H1 (cell line): ENCODE results near the gene TRMT10A. TPM values are rescaled to one million over a fixed set of nuclear protein-coding genes. Genes with fewer than 3 reads are reported as not detected.
A peak's percentile ranks its signal among the peaks of the same experiment; 100 is the strongest.

ENCODE experiments used
- CTCF ChIA-PET: fragments of 300-600 bp; sonication (Branson Sonifier 250); formaldehyde crosslinking; loops from one replicate; lab custom pipeline; 2021; ENCODE audit not compliant: partially characterized antibody; lab: Charles Lee
- POLR2A ChIA-PET: fragments of 300-600 bp; sonication (Branson Sonifier 250); formaldehyde crosslinking; loops from one replicate; lab custom pipeline; 2021; ENCODE audit warnings: inconsistent platforms; ENCODE audit not compliant: partially characterized antibody; lab: Charles Lee
- DNase-seq, 2 experiments: peaks; one replicate each; pipeline versions ENCODE4 v3.0.0 to v3.0.0-alpha.2; 2010 to 2022; ENCODE audit warnings: low spot score in 2 of 2, low read depth in 1 of 2, mixed read lengths in 1 of 2
- FAIRE-seq: peaks from 2 replicates; lab custom pipeline; 2011; peaks lifted over from hg19 to GRCh38; lab: Jason Lieb, UNC
- H2AFZ ChIP-seq: 2 replicates; pipeline ENCODE4 v1.8.1; 2012; ENCODE audit warnings: low read length, inconsistent platforms
- H2AK5ac ChIP-seq: 2 replicates; pipeline ENCODE4 v1.6.1; 2013; ENCODE audit warnings: low read depth, low read length
- H2BK120ac ChIP-seq: replicated peaks from 2 replicates; pipeline ENCODE3; 2013; ENCODE audit warnings: low read depth, low read length, inconsistent platforms
- H2BK12ac ChIP-seq: 2 replicates; pipeline ENCODE4 v1.6.1; 2013; ENCODE audit warnings: low read depth, low read length
- H2BK15ac ChIP-seq: 2 replicates; pipeline ENCODE4 v1.6.1; 2013; ENCODE audit warnings: low read length
- H2BK20ac ChIP-seq: 2 replicates; pipeline ENCODE4 v1.6.1; 2013; ENCODE audit warnings: low read length
- H2BK5ac ChIP-seq: 2 replicates; pipeline ENCODE4 v1.6.1; 2013; ENCODE audit warnings: low read depth, low read length
- H3K14ac ChIP-seq: 2 replicates; pipeline ENCODE4 v1.6.1; 2013; ENCODE audit warnings: inconsistent platforms; ENCODE audit not compliant: insufficient read length
- H3K18ac ChIP-seq: 2 replicates; pipeline ENCODE4 v1.6.1; 2013; ENCODE audit warnings: low read length; ENCODE audit errors: extremely low read depth
- H3K23ac ChIP-seq: 2 replicates; pipeline ENCODE4 v1.6.1; 2013; ENCODE audit warnings: inconsistent platforms; ENCODE audit not compliant: insufficient read length
- H3K23me2 ChIP-seq: 2 replicates; pipeline ENCODE4 v1.6.1; 2013; ENCODE audit warnings: low read depth, low read length
- H3K27ac ChIP-seq: 2 replicates; pipeline ENCODE4 v1.6.1; 2011; ENCODE audit warnings: low read depth, low read length, inconsistent platforms
- H3K27me3 ChIP-seq, 4 experiments: replicated peaks in 1 of 4; 1 replicate in 1 of 4; 2 replicates in 3 of 4; pipeline versions ENCODE4 v1.6.1 to v1.8.1; 2011 to 2013; ENCODE audit warnings: low read length in 3 of 4, mild to moderate bottlenecking in 3 of 4, inconsistent platforms in 2 of 4, mixed read lengths in 2 of 4, moderate library complexity in 1 of 4; ENCODE audit not compliant: control insufficient read depth in 3 of 4, insufficient read depth in 3 of 4; ENCODE audit errors: extremely low read depth in 1 of 4
- H3K36me3 ChIP-seq, 4 experiments: 2 replicates each; pipeline versions ENCODE4 v1.6.1 to v1.8.1; 2011 to 2013; ENCODE audit warnings: mild to moderate bottlenecking in 4 of 4, low read length in 3 of 4, moderate library complexity in 2 of 4, control low read depth in 1 of 4, inconsistent platforms in 1 of 4; ENCODE audit not compliant: insufficient read depth in 4 of 4, control insufficient read depth in 2 of 4
- H3K4ac ChIP-seq: replicated peaks from 2 replicates; pipeline ENCODE3; 2013; ENCODE audit warnings: low read length, low read depth, mixed read lengths, inconsistent platforms; ENCODE audit not compliant: insufficient read length
- H3K4me1 ChIP-seq, 4 experiments: replicated peaks in 1 of 4; 1 replicate in 1 of 4; 2 replicates in 3 of 4; pipeline versions ENCODE4 v1.6.1 to v1.8.1; 2011 to 2013; ENCODE audit warnings: low read length in 3 of 4, inconsistent platforms in 2 of 4, mixed read lengths in 1 of 4; ENCODE audit not compliant: insufficient read depth in 4 of 4, control insufficient read depth in 3 of 4
- H3K4me2 ChIP-seq, 2 experiments: 2 replicates each; pipeline versions ENCODE4 v1.6.1 to v1.8.1; 2011 to 2013; ENCODE audit warnings: low read depth in 2 of 2, low read length in 2 of 2, control low read depth in 1 of 2, inconsistent platforms in 1 of 2, mild to moderate bottlenecking in 1 of 2; ENCODE audit not compliant: insufficient read depth in 1 of 2
- H3K4me3 ChIP-seq, 4 experiments: fragments of 200-600, 300-600 bp in 1 of 4; sonication (generic), shearing (Covaris generic), sonication (Bioruptor Twin) in 1 of 4; 2 replicates each; pipeline versions ENCODE4 v1.5.1 to v1.8.1; 2011 to 2016; ENCODE audit warnings: low read length in 4 of 4, low read depth in 3 of 4, control low read depth in 2 of 4, inconsistent platforms in 2 of 4, mild to moderate bottlenecking in 2 of 4, mixed read lengths in 1 of 4, moderate library complexity in 1 of 4; ENCODE audit not compliant: insufficient read depth in 2 of 4; ENCODE audit errors: extremely low read depth in 1 of 4
- H3K56ac ChIP-seq: replicated peaks from 2 replicates; pipeline ENCODE3; 2013; ENCODE audit warnings: low read depth, mild to moderate bottlenecking, mixed read lengths, low read length, inconsistent platforms; ENCODE audit not compliant: insufficient read length
- H3K79me1 ChIP-seq: 2 replicates; pipeline ENCODE4 v1.6.1; 2013; ENCODE audit warnings: low read depth, low read length, control low read depth
- H3K79me2 ChIP-seq, 2 experiments: 2 replicates each; pipeline versions ENCODE4 v1.6.1 to v1.8.1; 2012 to 2013; ENCODE audit warnings: low read length in 2 of 2, mild to moderate bottlenecking in 2 of 2, inconsistent platforms in 1 of 2; ENCODE audit not compliant: insufficient read depth in 2 of 2, control insufficient read depth in 1 of 2
- H3K9ac ChIP-seq, 4 experiments: replicated peaks in 1 of 4; 1 replicate in 1 of 4; 2 replicates in 3 of 4; pipeline versions ENCODE4 v1.6.1 to v1.8.1; 2011 to 2013; ENCODE audit warnings: low read depth in 3 of 4, low read length in 3 of 4, control low read depth in 2 of 4, mild to moderate bottlenecking in 2 of 4, moderate library complexity in 2 of 4, inconsistent platforms in 1 of 4; ENCODE audit errors: extremely low read depth in 1 of 4
- H3K9me3 ChIP-seq, 2 experiments: 2 replicates each; pipeline versions ENCODE4 v1.6.1 to v1.8.1; 2012 to 2013; ENCODE audit warnings: mild to moderate bottlenecking in 2 of 2, moderate library complexity in 2 of 2, control low read depth in 1 of 2, inconsistent platforms in 1 of 2, low read depth in 1 of 2, low read length in 1 of 2, mixed read lengths in 1 of 2; ENCODE audit not compliant: insufficient read depth in 2 of 2
- H4K20me1 ChIP-seq, 2 experiments: replicated peaks in 1 of 2; 2 replicates each; pipeline versions ENCODE3 to v1.8.1; 2011 to 2013; ENCODE audit warnings: inconsistent platforms in 2 of 2, low read length in 2 of 2, mild to moderate bottlenecking in 1 of 2; ENCODE audit not compliant: insufficient read depth in 2 of 2, control insufficient read depth in 1 of 2
- H4K5ac ChIP-seq: 2 replicates; pipeline ENCODE4 v1.6.1; 2013; ENCODE audit warnings: low read length, low read depth, mixed read lengths, inconsistent platforms; ENCODE audit not compliant: insufficient read length
- H4K8ac ChIP-seq: 2 replicates; pipeline ENCODE4 v1.8.0; 2013; ENCODE audit warnings: mild to moderate bottlenecking, moderate library complexity, low read length, inconsistent platforms; ENCODE audit not compliant: insufficient read depth; ENCODE audit errors: extremely low read depth
- H4K91ac ChIP-seq: replicated peaks from 2 replicates; pipeline ENCODE3; 2013; ENCODE audit warnings: low read length, mixed read lengths, inconsistent platforms; ENCODE audit not compliant: insufficient read length
- ASH2L ChIP-seq: fragments of 200-600, 300-600 bp; sonication (generic); IDR thresholded peaks from one replicate; pipeline ENCODE4 v1.7.1; 2017; ENCODE audit warnings: low read length
- CHD1 ChIP-seq: IDR thresholded peaks from 2 replicates; pipeline ENCODE4 v1.6.1; 2012; ENCODE audit warnings: low read depth, low read length, improper control_type of control experiment
- JUN ChIP-seq: IDR thresholded peaks from 2 replicates; pipeline ENCODE4 v1.6.1; 2011; ENCODE audit warnings: low read depth, mild to moderate bottlenecking, improper control_type of control experiment, low read length
- MAFK ChIP-seq: IDR thresholded peaks from 2 replicates; pipeline ENCODE4 v1.6.1; 2012; ENCODE audit warnings: low read depth, mild to moderate bottlenecking, improper control_type of control experiment, low read length
- PHF8 ChIP-seq: fragments of 200-600 bp; sonication (generic); conservative IDR thresholded peaks from 2 replicates; pipeline ENCODE4 v1.7.1; 2012; ENCODE audit warnings: low read depth, mild to moderate bottlenecking, inconsistent platforms, low read length, moderate library complexity
- WGBS, 2 experiments: shearing (Covaris generic) in 1 of 2; methylation state at CpG; one replicate each; pipeline versions ENCODE4 v1.1.6 to v1.1.7; 2013 to 2015; ENCODE audit warnings: low lambda C conversion rate in 2 of 2, mixed read lengths in 2 of 2, inconsistent platforms in 1 of 2, low coverage in 1 of 2, missing lambda C conversion rate in 1 of 2; ENCODE audit not compliant: insufficient replicate concordance in 2 of 2, insufficient coverage in 1 of 2, insufficient read length in 1 of 2; ENCODE audit errors: extremely low coverage in 1 of 2, missing lambda C conversion rate in 1 of 2; 5-methylcytosine and 5-hydroxymethylcytosine counted together
- polyA plus RNA-seq, 7 experiments: library from polyadenylated mRNA; depleted of rRNA in 3 of 7; stranded (reverse) in 5 of 7; unstranded in 2 of 7; fragments of >200 nt in 5 of 7; fragments of 200-250 nt in 2 of 7; gene quantifications; 1 replicate in 5 of 7; 2 replicates in 1 of 7; 4 replicates in 1 of 7; pipeline versions ENCODE4 v1.2.1 to v1.2.3, GENCODE V29; 2011 to 2013; ENCODE audit warnings: missing spikeins in 2 of 7, mixed read lengths in 2 of 7
- total RNA-seq: library from RNA; stranded (reverse); fragmentation: NEBNext Ultra II Directional; extraction: Animal tissue kit (Norgen Biotek cat#: 25700); gene quantifications from 2 replicates; pipeline ENCODE4 v1.2.1, GENCODE V29; 2021

TRMT10A gene
- total and polyA plus RNA-seq, 2 of the 8 experiments (the other 6 are each of a cell fraction or from before 2014, with no cell fraction given), result 1.5 to 3.8 TPM

DNA sequence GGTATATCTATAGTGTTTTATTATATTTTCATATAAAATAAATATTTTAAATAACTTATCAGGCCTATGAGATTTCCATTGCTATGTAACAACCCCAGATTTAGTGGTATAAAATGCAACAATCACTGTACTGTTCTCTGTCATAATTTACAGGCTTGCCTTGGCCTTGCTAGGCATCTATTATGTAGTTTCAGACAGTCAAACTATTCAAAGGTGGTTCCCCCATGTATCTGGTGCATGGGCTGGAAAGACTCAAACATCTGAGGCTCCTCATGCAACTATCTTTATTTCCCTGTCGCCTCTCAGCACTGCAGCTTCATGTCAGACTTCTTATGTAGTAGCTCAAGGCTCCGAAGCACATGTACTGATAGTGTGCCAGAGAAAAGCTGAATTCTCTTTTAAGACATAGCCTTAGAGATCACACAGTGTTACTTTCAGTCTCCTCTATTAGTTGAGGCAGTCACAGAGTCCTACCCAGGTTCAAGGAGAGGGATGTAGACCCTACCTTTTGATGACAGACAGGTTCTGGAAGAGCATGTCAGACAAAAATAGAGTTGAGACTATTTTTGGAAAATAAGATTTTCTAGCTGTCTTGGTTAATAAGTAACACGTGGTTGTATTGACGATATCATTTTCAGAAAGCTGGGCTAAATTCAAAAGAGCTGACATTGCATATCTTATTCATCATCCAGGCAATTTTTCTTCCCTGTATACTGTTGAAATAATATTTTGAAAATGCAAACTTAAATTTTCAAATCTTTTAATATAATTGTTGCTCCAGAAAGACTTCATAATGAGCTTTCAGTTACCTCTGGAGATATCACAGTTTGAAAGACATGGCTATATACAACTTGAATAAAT, 30.2 kb upstream of the TRMT10A start:
- no peak overlapping the region for H3K9ac ChIP-seq
- TF ChIP-seq ASH2L (no peak), MAFK (peak; percentile 46; the same call in 1 of the 2 replicates), CHD1 (no peak), PHF8 (no peak), JUN (no peak)
- H2BK5ac ChIP-seq, result no peak overlapping the region
- H3K79me2 ChIP-seq, result no peaks in the 10 kb centered on the region
- H2BK12ac ChIP-seq, result no peak overlapping the region
- no peaks in the 10 kb centered on the region for H3K27me3 ChIP-seq
- ChIA-PET CTCF (interaction anchor here (0.6 kb wide), 1 partner anchor 1599 kb away, joined by 3 read pairs; no protein-coding TSS in a partner anchor), POLR2A (no interaction called here)
- FAIRE-seq (no peak), DNase-seq (no peak)
- no peak overlapping the region for H2BK120ac ChIP-seq
- 0 out of 2 replicates have a peak overlapping the region, but pooled peaks have one; percentile 50 for H2AFZ ChIP-seq
- no peak overlapping the region for H3K4ac ChIP-seq
- 97% methylated on average over 4 of the region's 4 CpGs; no CpG with 5 or more reads in 1 of the 2 experiments for WGBS, 2 experiments
- no peaks in the 10 kb centered on the region for H4K20me1 ChIP-seq
- H3K23ac ChIP-seq, result no peak overlapping the region
- H2BK15ac ChIP-seq, result no peak overlapping the region
- H3K56ac ChIP-seq, result no peak overlapping the region
- no peak overlapping the region for H3K4me3 ChIP-seq
- no peaks in the 10 kb centered on the region for H3K36me3 ChIP-seq
- H3K14ac ChIP-seq, result no peak overlapping the region
- H4K8ac ChIP-seq, result no peak overlapping the region
- no peak overlapping the region for H3K27ac ChIP-seq
- no peak overlapping the region for H3K4me2 ChIP-seq
- H3K23me2 ChIP-seq, result no peaks in the 10 kb centered on the region; the same call in 1 of the 2 replicates
- H3K18ac ChIP-seq, result no peak overlapping the region
- H3K79me1 ChIP-seq, result no peaks in the 10 kb centered on the region
- no peaks in the 10 kb centered on the region for H3K4me1 ChIP-seq
- no peak overlapping the region for H4K5ac ChIP-seq
- no peaks in the 10 kb centered on the region for H3K9me3 ChIP-seq
- no peak overlapping the region for H2BK20ac ChIP-seq
- H4K91ac ChIP-seq, result no peak overlapping the region
- no peak overlapping the region for H2AK5ac ChIP-seq
